Endothelial cell of umbilical vein (primary cell): ENCODE measurements around the gene STAT4.

Experiments used
- POLR2A ChIP-seq: IDR thresholded peaks from 2 replicates; pipeline ENCODE4 v1.6.1; 2012; ENCODE audit warnings: low read depth, mild to moderate bottlenecking, control low read depth, low read length
- POLR2AphosphoS5 ChIP-seq: IDR thresholded peaks from 2 replicates; pipeline ENCODE4 v1.6.1; 2012; ENCODE audit warnings: low read depth, mild to moderate bottlenecking, control low read depth, low read length, moderate library complexity; ENCODE audit not compliant: insufficient read depth
- TF ChIP-seq, protein P1 (sequence below), 2 donors: IDR thresholded peaks; 1 replicate in 1 of 2; 2 replicates in 1 of 2; pipeline ENCODE4 v1.5.1; 2011; ENCODE audit warnings: low read length in 2 of 2, mild to moderate bottlenecking in 2 of 2, moderate library complexity in 2 of 2, control low read depth in 1 of 2, inconsistent platforms in 1 of 2, low read depth in 1 of 2; ENCODE audit not compliant: insufficient read depth in 1 of 2; ENCODE audit errors: extremely low read depth in 1 of 2

GRCh38 chr2:191171708-191172355 lies 21.0 kb upstream of the STAT4 start:
- TF ChIP-seq, protein P1, sequence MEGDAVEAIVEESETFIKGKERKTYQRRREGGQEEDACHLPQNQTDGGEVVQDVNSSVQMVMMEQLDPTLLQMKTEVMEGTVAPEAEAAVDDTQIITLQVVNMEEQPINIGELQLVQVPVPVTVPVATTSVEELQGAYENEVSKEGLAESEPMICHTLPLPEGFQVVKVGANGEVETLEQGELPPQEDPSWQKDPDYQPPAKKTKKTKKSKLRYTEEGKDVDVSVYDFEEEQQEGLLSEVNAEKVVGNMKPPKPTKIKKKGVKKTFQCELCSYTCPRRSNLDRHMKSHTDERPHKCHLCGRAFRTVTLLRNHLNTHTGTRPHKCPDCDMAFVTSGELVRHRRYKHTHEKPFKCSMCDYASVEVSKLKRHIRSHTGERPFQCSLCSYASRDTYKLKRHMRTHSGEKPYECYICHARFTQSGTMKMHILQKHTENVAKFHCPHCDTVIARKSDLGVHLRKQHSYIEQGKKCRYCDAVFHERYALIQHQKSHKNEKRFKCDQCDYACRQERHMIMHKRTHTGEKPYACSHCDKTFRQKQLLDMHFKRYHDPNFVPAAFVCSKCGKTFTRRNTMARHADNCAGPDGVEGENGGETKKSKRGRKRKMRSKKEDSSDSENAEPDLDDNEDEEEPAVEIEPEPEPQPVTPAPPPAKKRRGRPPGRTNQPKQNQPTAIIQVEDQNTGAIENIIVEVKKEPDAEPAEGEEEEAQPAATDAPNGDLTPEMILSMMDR (IDR thresholded peaks at IDR 0.05; ENCODE audit: extremely low read depth in 1 of 2, insufficient read depth in 1 of 2, low read depth in 1 of 2, low read length in 2 of 2), result no peak
- TF ChIP-seq POLR2AphosphoS5, result no peak
- TF ChIP-seq POLR2A, result no peak
